DND-41 (cell line): Measurements from ENCODE around the gene SNX20.

Experiments used
- ATAC-seq: fragments of 200-7000 bp; cut with Tn5 transposase; 3 replicates; pipeline ENCODE4 v1.9.1; 2021; ENCODE audit warnings: low read depth; ENCODE audit not compliant: insufficient read depth
- DNase-seq: peaks from one replicate; pipeline ENCODE4 v3.0.0-alpha.2; 2020
- H2AFZ ChIP-seq: 2 replicates; pipeline ENCODE4 v1.6.0; 2012; ENCODE audit warnings: low read depth, low read length
- H3K27ac ChIP-seq: 2 replicates; pipeline ENCODE4 v1.5.1; 2012; ENCODE audit warnings: low read length, inconsistent platforms
- H3K27me3 ChIP-seq: fragments of 200-600 bp; sonication (generic); 2 replicates; pipeline ENCODE4 v1.6.0; 2012; ENCODE audit warnings: low read length, mild to moderate bottlenecking, inconsistent platforms; ENCODE audit not compliant: insufficient read depth, poor library complexity
- H3K36me3 ChIP-seq: 2 replicates; pipeline ENCODE4 v1.5.1; 2012; ENCODE audit warnings: low read length, inconsistent platforms; ENCODE audit not compliant: insufficient read depth
- H3K4me1 ChIP-seq: 2 replicates; pipeline ENCODE4 v1.5.1; 2012; ENCODE audit warnings: mild to moderate bottlenecking, low read length; ENCODE audit not compliant: insufficient read depth
- H3K4me2 ChIP-seq: 2 replicates; pipeline ENCODE4 v1.6.0; 2012; ENCODE audit warnings: mild to moderate bottlenecking, moderate library complexity, low read length, inconsistent platforms; ENCODE audit not compliant: insufficient read depth
- H3K4me3 ChIP-seq, 2 experiments: fragments of 200-600 bp in 1 of 2; shearing (Covaris generic) in 1 of 2; 2 replicates each; pipeline ENCODE4 v1.5.1; 2012 to 2016; ENCODE audit warnings: inconsistent platforms in 2 of 2, low read length in 2 of 2, mild to moderate bottlenecking in 2 of 2, low read depth in 1 of 2, moderate library complexity in 1 of 2
- H3K79me2 ChIP-seq: 2 replicates; pipeline ENCODE4 v1.6.0; 2012; ENCODE audit warnings: low read length, inconsistent platforms; ENCODE audit not compliant: insufficient read depth
- H3K9ac ChIP-seq: 2 replicates; pipeline ENCODE4 v1.6.0; 2012; ENCODE audit warnings: low read depth, mild to moderate bottlenecking, inconsistent platforms, low read length, moderate library complexity
- H3K9me3 ChIP-seq: 2 replicates; pipeline ENCODE4 v1.5.1; 2012; ENCODE audit warnings: low read length, moderate library complexity, mild to moderate bottlenecking, inconsistent platforms; ENCODE audit not compliant: insufficient read depth, severe bottlenecking
- H4K20me1 ChIP-seq: 2 replicates; pipeline ENCODE4 v1.6.0; 2012; ENCODE audit warnings: low read length; ENCODE audit not compliant: insufficient read depth
- CTCF ChIP-seq: IDR thresholded peaks from 2 replicates; pipeline ENCODE4 v1.5.1; 2012; ENCODE audit warnings: borderline replicate concordance, low read length, moderate library complexity, mild to moderate bottlenecking; ENCODE audit not compliant: poor library complexity, severe bottlenecking; ENCODE audit errors: extremely low read depth
- EZH2 ChIP-seq: IDR thresholded peaks from 3 replicates; pipeline ENCODE4 v1.6.1; 2012; ENCODE audit warnings: borderline replicate concordance, low read depth, mild to moderate bottlenecking, moderate library complexity, low read length, inconsistent platforms; ENCODE audit not compliant: severe bottlenecking

SNX20 gene

GRCh38 chr16:50696126-50696525 lies 15.0 kb upstream of the SNX20 start:
- Histone ChIP-seq H3K9ac (no peak overlapping the region), H4K20me1 (no peaks in the 10 kb centered on the region), H3K9me3 (no peaks in the 10 kb centered on the region), H3K36me3 (no peaks in the 10 kb centered on the region), H3K27ac (no peak overlapping the region), H3K27me3 (no peaks in the 10 kb centered on the region), H3K79me2 (no peaks in the 10 kb centered on the region), H2AFZ (no peak overlapping the region), H3K4me1 (no peaks in the 10 kb centered on the region), H3K4me2 (no peak overlapping the region), H3K4me3 (no peak overlapping the region)
- DNase-seq (no peak), ATAC-seq (no peak)
- TF ChIP-seq EZH2 = no peak

- Histone ChIP-seq H3K9ac (no peak overlapping the region), H3K27me3 (no peaks in the 10 kb centered on the region), H2AFZ (no peak overlapping the region), H3K4me3 (no peak overlapping the region), H3K4me1 (no peaks in the 10 kb centered on the region), H3K36me3 (no peaks in the 10 kb centered on the region), H3K27ac (no peak overlapping the region), H4K20me1 (no peaks in the 10 kb centered on the region), H3K4me2 (no peak overlapping the region), H3K9me3 (no peaks in the 10 kb centered on the region), H3K79me2 (no peaks in the 10 kb centered on the region)
- DNase-seq = no peak
- TF ChIP-seq CTCF (no peak), EZH2 (no peak)
- no peak for ATAC-seq
Measured at GRCh38 chr16:50695017-50696000, 14.2 kb upstream of the SNX20 start.

- Histone ChIP-seq H3K36me3 (no peaks in the 10 kb centered on the region), H2AFZ (no peak overlapping the region), H3K27me3 (no peaks in the 10 kb centered on the region), H3K4me1 (no peaks in the 10 kb centered on the region), H3K79me2 (no peaks in the 10 kb centered on the region), H3K9me3 (no peaks in the 10 kb centered on the region), H4K20me1 (no peaks in the 10 kb centered on the region), H3K4me3 (no peak overlapping the region), H3K9ac (no peak overlapping the region), H3K4me2 (no peak overlapping the region), H3K27ac (no peak overlapping the region)
- no peak for TF ChIP-seq CTCF
- TF ChIP-seq EZH2 = no peak
- no peak for ATAC-seq
- no peak for DNase-seq
Measured at GRCh38 chr16:50694206-50694605, 13.1 kb upstream of the SNX20 start.

GRCh38 chr16:50692999-50693781 lies 12.1 kb upstream of the SNX20 start, which contains the start of gene NOD2:
TSS of gene NOD2 (plus strand) at chr16:50693606. CDS start at chr16:50699496, 5,890 bp downstream.
- no peak for DNase-seq
- ATAC-seq = no peak
- Histone ChIP-seq H3K4me3 (no peak within 1 kb of the TSS), H3K4me1 (no peaks in the 10 kb centered on the region), H4K20me1 (no peaks in the 10 kb centered on the region), H3K4me2 (no peak within 1 kb of the TSS), H3K27me3 (no peaks in the 10 kb centered on the region), H3K36me3 (no peaks in the 10 kb centered on the region), H3K79me2 (no peaks in the 10 kb centered on the region), H3K9ac (no peak within 1 kb of the TSS), H3K27ac (no peak within 1 kb of the TSS), H2AFZ (no peak within 1 kb of the TSS), H3K9me3 (no peaks in the 10 kb centered on the region)
- TF ChIP-seq CTCF (no peak), EZH2 (no peak)
